Activated CD8-positive, alpha-beta memory T cell treated with anti-CD3 and anti-CD28 coated beads, Interleukin-2, amount 10 ng/mL, durations not matched to agents 7 days and 5 days (primary cell): ENCODE results near the gene MAP4K4. TPM values are rescaled to one million over a fixed set of nuclear protein-coding genes. Genes with fewer than 3 reads are reported as not detected.
"Not testable (repeated sequence)": the region's sequence is repeated elsewhere in the genome, so short reads cannot be mapped to it uniquely, and the experiment has no call there.

Experiments used
- ATAC-seq: fragments of 150-1000 bp; cut with Tn5 transposase; one replicate; pipeline ENCODE4 v1.10.0; 2021; ENCODE audit warnings: moderate library complexity
- CTCF ChIA-PET: fragments of 350-600 bp; sonication (Branson Sonifier 250); formaldehyde crosslinking; loops from one replicate; lab custom pipeline; 2021; ENCODE audit warnings: antibody characterized with exemption; lab: Charles Lee
- DNase-seq: peaks from one replicate; pipeline ENCODE4 v3.0.0-alpha.2; 2020
- H3K27ac Mint-ChIP-seq: one replicate; pipeline ENCODE4 v1.8.0; 2021; ENCODE audit warnings: mild to moderate bottlenecking, mixed read lengths
- H3K27me3 Mint-ChIP-seq: one replicate; pipeline ENCODE4 v1.8.0; 2021; ENCODE audit warnings: mixed read lengths
- H3K36me3 Mint-ChIP-seq: one replicate; pipeline ENCODE4 v1.8.0; 2021; ENCODE audit warnings: mild to moderate bottlenecking, mixed read lengths
- H3K4me1 Mint-ChIP-seq: one replicate; pipeline ENCODE4 v1.8.0; 2021; ENCODE audit warnings: mixed read lengths
- H3K4me3 Mint-ChIP-seq: one replicate; pipeline ENCODE4 v1.8.0; 2021; ENCODE audit warnings: mild to moderate bottlenecking, moderate library complexity, mixed read lengths
- H3K9me3 Mint-ChIP-seq: one replicate; pipeline ENCODE4 v1.8.0; 2022; ENCODE audit warnings: low read depth, mixed read lengths
- total RNA-seq, 2 experiments: library from RNA; stranded (reverse); gene quantifications; one replicate each; pipeline ENCODE4 v1.2.3, GENCODE V29; 2021

Gene MAP4K4
- total RNA-seq, 2 experiments from 2014 or later: 42.8 to 45.9 TPM

GRCh38 chr2:101742547-101742946 is 45.0 kb downstream of the MAP4K4 start:
- CTCF ChIA-PET: no interaction called here
- Mint-ChIP-seq H3K4me1 (peaks cover 38% of the 10 kb centered on the region), H3K27ac (no peak overlapping the region), H3K27me3 (no peaks in the 10 kb centered on the region), H3K36me3 (peaks cover 8% of the 10 kb centered on the region), H3K4me3 (no peak overlapping the region), H3K9me3 (no peaks in the 10 kb centered on the region)
- DNase-seq: no peak
- no peak for ATAC-seq

GRCh38 chr2:101743288-101743687 is 45.8 kb downstream of the MAP4K4 start:
- Mint-ChIP-seq H3K4me3 (no peak overlapping the region), H3K9me3 (no peaks in the 10 kb centered on the region), H3K4me1 (peaks cover 34% of the 10 kb centered on the region), H3K27me3 (no peaks in the 10 kb centered on the region), H3K27ac (no peak overlapping the region), H3K36me3 (peaks cover 8% of the 10 kb centered on the region)
- DNase-seq (no peak), ATAC-seq (no peak)
- CTCF ChIA-PET: no interaction called here

- Mint-ChIP-seq H3K9me3 (no peaks in the 10 kb centered on the region), H3K4me3 (no peak overlapping the region), H3K27me3 (no peaks in the 10 kb centered on the region), H3K27ac (no peak overlapping the region), H3K36me3 (peaks cover 8% of the 10 kb centered on the region), H3K4me1 (peaks cover 34% of the 10 kb centered on the region)
- DNase-seq (no peak), ATAC-seq (no peak)
- CTCF ChIA-PET: interaction anchor here (0.8 kb wide), 1 partner anchor 19 kb away, joined by 4 read pairs; no protein-coding TSS in a partner anchor
Measured at GRCh38 chr2:101744832-101745231, 47.3 kb downstream of the MAP4K4 start.

GRCh38 chr2:101745711-101746694 is 48.5 kb downstream of the MAP4K4 start:
- Mint-ChIP-seq H3K27ac (no peak overlapping the region), H3K36me3 (peaks cover 8% of the 10 kb centered on the region), H3K9me3 (no peaks in the 10 kb centered on the region), H3K27me3 (no peaks in the 10 kb centered on the region), H3K4me1 (peaks cover 34% of the 10 kb centered on the region), H3K4me3 (no peak overlapping the region)
- CTCF ChIA-PET: interaction anchor here (0.8 kb wide), 1 partner anchor 20 kb away, joined by 4 read pairs; no protein-coding TSS in a partner anchor
- no peak for ATAC-seq
- DNase-seq: no peak

GRCh38 chr2:101748000-101748399 is 50.5 kb downstream of the MAP4K4 start:
- CTCF ChIA-PET: no interaction called here
- H3K27me3 Mint-ChIP-seq: no peaks in the 10 kb centered on the region

GRCh38 chr2:101748462-101748861 is 51.0 kb downstream of the MAP4K4 start:
- ATAC-seq, H3K27ac Mint-ChIP-seq, H3K36me3 Mint-ChIP-seq, DNase-seq, CTCF ChIA-PET, H3K9me3 Mint-ChIP-seq, H3K4me3 Mint-ChIP-seq, H3K27me3 Mint-ChIP-seq: not testable (repeated sequence)
- H3K4me1 Mint-ChIP-seq: peaks cover 33% of the 10 kb centered on the region

More at GRCh38 chr2:101748000-101748399, 50.5 kb downstream of the MAP4K4 start:
- Mint-ChIP-seq H3K9me3 (no peaks in the 10 kb centered on the region), H3K36me3 (peaks cover 8% of the 10 kb centered on the region), H3K4me1 (peaks cover 33% of the 10 kb centered on the region), H3K4me3 (no peak overlapping the region), H3K27ac (no peak overlapping the region)
- DNase-seq (no peak), ATAC-seq (no peak)

- no peak overlapping the region for H3K27ac Mint-ChIP-seq
- H3K27me3 Mint-ChIP-seq: no peaks in the 10 kb centered on the region
- H3K4me1 Mint-ChIP-seq: peaks cover 36% of the 10 kb centered on the region
- peaks cover 5% of the 10 kb centered on the region for H3K36me3 Mint-ChIP-seq
- H3K9me3 Mint-ChIP-seq: no peaks in the 10 kb centered on the region
- H3K4me3 Mint-ChIP-seq: no peak overlapping the region
- CTCF ChIA-PET: no interaction called here
- no peak for DNase-seq
- no peak for ATAC-seq
Measured at GRCh38 chr2:101750688-101751087, 53.2 kb downstream of the MAP4K4 start.

GRCh38 chr2:101751276-101751815 is 53.8 kb downstream of the MAP4K4 start:
- DNase-seq (no peak), ATAC-seq (no peak)
- CTCF ChIA-PET: no interaction called here
- H3K27ac Mint-ChIP-seq: no peak overlapping the region
- H3K4me1 Mint-ChIP-seq: peaks cover 33% of the 10 kb centered on the region
- no peaks in the 10 kb centered on the region for H3K27me3 Mint-ChIP-seq
- peaks cover 4% of the 10 kb centered on the region for H3K36me3 Mint-ChIP-seq
- no peak overlapping the region for H3K4me3 Mint-ChIP-seq
- no peaks in the 10 kb centered on the region for H3K9me3 Mint-ChIP-seq

- DNase-seq (no peak), ATAC-seq (no peak)
- no peak overlapping the region for H3K27ac Mint-ChIP-seq
- no peaks in the 10 kb centered on the region for H3K9me3 Mint-ChIP-seq
- CTCF ChIA-PET: no interaction called here
- H3K4me3 Mint-ChIP-seq: no peak overlapping the region
- H3K27me3 Mint-ChIP-seq: no peaks in the 10 kb centered on the region
- H3K4me1 Mint-ChIP-seq: peaks cover 30% of the 10 kb centered on the region
- H3K36me3 Mint-ChIP-seq: peaks cover 4% of the 10 kb centered on the region
Measured at GRCh38 chr2:101751875-101752619, 54.5 kb downstream of the MAP4K4 start.

GRCh38 chr2:101752716-101753616 is 55.5 kb downstream of the MAP4K4 start:
- H3K36me3 Mint-ChIP-seq: peaks cover 4% of the 10 kb centered on the region
- H3K27me3 Mint-ChIP-seq: no peaks in the 10 kb centered on the region
- ATAC-seq (no peak), DNase-seq (no peak)
- no peaks in the 10 kb centered on the region for H3K9me3 Mint-ChIP-seq
- CTCF ChIA-PET: no interaction called here
- H3K27ac Mint-ChIP-seq: no peak overlapping the region
- peaks cover 32% of the 10 kb centered on the region for H3K4me1 Mint-ChIP-seq
- H3K4me3 Mint-ChIP-seq: no peak overlapping the region

GRCh38 chr2:101753720-101754490 is 56.4 kb downstream of the MAP4K4 start:
- no peak for DNase-seq
- no peak for ATAC-seq
- peaks cover 2% of the 10 kb centered on the region for H3K36me3 Mint-ChIP-seq
- H3K9me3 Mint-ChIP-seq: no peaks in the 10 kb centered on the region
- no peak overlapping the region for H3K4me3 Mint-ChIP-seq
- no peak overlapping the region for H3K27ac Mint-ChIP-seq
- no peaks in the 10 kb centered on the region for H3K27me3 Mint-ChIP-seq
- peaks cover 40% of the 10 kb centered on the region for H3K4me1 Mint-ChIP-seq
- CTCF ChIA-PET: interaction anchor here (0.6 kb wide), 1 partner anchor 41 kb away, joined by 3 read pairs; no protein-coding TSS in a partner anchor

- Mint-ChIP-seq H3K27me3 (no peaks in the 10 kb centered on the region), H3K27ac (no peak overlapping the region), H3K36me3 (peaks cover 2% of the 10 kb centered on the region), H3K4me3 (no peak overlapping the region), H3K4me1 (peaks cover 43% of the 10 kb centered on the region), H3K9me3 (no peaks in the 10 kb centered on the region)
- ATAC-seq (no peak), DNase-seq (no peak)
- CTCF ChIA-PET: interaction anchor here (0.6 to 1.7 kb wide), 2 partner anchors 16 to 42 kb away, joined by 3 read pairs; no protein-coding TSS in a partner anchor
Measured at GRCh38 chr2:101754618-101755017, 57.1 kb downstream of the MAP4K4 start.
